Measurements from ENCODE around the gene CHCHD6. TPM values are rescaled to one million over a fixed set of nuclear protein-coding genes. Genes with fewer than 3 reads are reported as not detected.

The CHCHD6 gene
- polyA plus RNA-seq, 2 donors: 7.0 to 11.9 TPM

GRCh38 chr3:126732281-126733060, 28.4 kb downstream of the CHCHD6 start:
- H3K36me3 ChIP-seq (ENCODE audit: control insufficient read depth in 2 of 2, insufficient read depth in 2 of 2, low read length in 1 of 2): peaks cover 4 to 13% of the 10 kb centered on the region in 2 donors
- H3K27me3 ChIP-seq (ENCODE audit: control insufficient read depth in 1 of 2, insufficient read depth in 2 of 2, low read length in 2 of 2): no peaks in the 10 kb centered on the region
- H3K4me3 ChIP-seq (ENCODE audit: low read depth in 1 of 2, low read length in 2 of 2): no peak overlapping the region
- H3K9me3 ChIP-seq (ENCODE audit: control insufficient read depth in 2 of 2, insufficient read depth in 1 of 2, low read depth in 1 of 2, low read length in 1 of 2): no peaks in the 10 kb centered on the region
- H3K27ac ChIP-seq (ENCODE audit: low read depth in 2 of 2, low read length in 1 of 2): no peak overlapping the region
- no peaks in the 10 kb centered on the region for H3K4me1 ChIP-seq (ENCODE audit: control insufficient read depth in 2 of 2, insufficient read depth in 2 of 2, low read length in 1 of 2)
- WGBS, 2 donors: 81 to 83% methylated on average over 6 of the region's 6 CpGs

- H3K4me1 ChIP-seq (ENCODE audit: control insufficient read depth in 2 of 2, insufficient read depth in 2 of 2, low read length in 1 of 2): no peaks in the 10 kb centered on the region
- no peaks in the 10 kb centered on the region for H3K9me3 ChIP-seq (ENCODE audit: control insufficient read depth in 2 of 2, insufficient read depth in 1 of 2, low read depth in 1 of 2, low read length in 1 of 2)
- WGBS, 2 donors: 93 to 94% methylated on average over 5 of the region's 5 CpGs
- peaks cover 4 to 12% of the 10 kb centered on the region in 2 donors for H3K36me3 ChIP-seq (ENCODE audit: control insufficient read depth in 2 of 2, insufficient read depth in 2 of 2, low read length in 1 of 2)
- H3K27ac ChIP-seq (ENCODE audit: low read depth in 2 of 2, low read length in 1 of 2): no peak overlapping the region
- H3K27me3 ChIP-seq (ENCODE audit: control insufficient read depth in 1 of 2, insufficient read depth in 2 of 2, low read length in 2 of 2): no peaks in the 10 kb centered on the region
- no peak overlapping the region for H3K4me3 ChIP-seq (ENCODE audit: low read depth in 1 of 2, low read length in 2 of 2)
Observed at GRCh38 chr3:126733061-126733430, 29.0 kb downstream of the CHCHD6 start.

GRCh38 chr3:126734106-126734723, 30.2 kb downstream of the CHCHD6 start:
- Histone ChIP-seq H3K9me3 (ENCODE audit: control insufficient read depth in 2 of 2, insufficient read depth in 1 of 2, low read depth in 1 of 2, low read length in 1 of 2) (no peaks in the 10 kb centered on the region), H3K27ac (ENCODE audit: low read depth in 2 of 2, low read length in 1 of 2) (no peak overlapping the region), H3K36me3 (ENCODE audit: control insufficient read depth in 2 of 2, insufficient read depth in 2 of 2, low read length in 1 of 2) (peaks cover 4 to 10% of the 10 kb centered on the region in 2 donors), H3K4me3 (ENCODE audit: low read depth in 1 of 2, low read length in 2 of 2) (no peak overlapping the region), H3K27me3 (ENCODE audit: control insufficient read depth in 1 of 2, insufficient read depth in 2 of 2, low read length in 2 of 2) (no peaks in the 10 kb centered on the region), H3K4me1 (ENCODE audit: control insufficient read depth in 2 of 2, insufficient read depth in 2 of 2, low read length in 1 of 2) (no peaks in the 10 kb centered on the region)
- 86 to 87% methylated on average over 5 of the region's 5 CpGs for WGBS, 2 donors

- Histone ChIP-seq H3K36me3 (ENCODE audit: control insufficient read depth in 2 of 2, insufficient read depth in 2 of 2, low read length in 1 of 2) (peaks cover 4 to 10% of the 10 kb centered on the region in 2 donors), H3K27ac (ENCODE audit: low read depth in 2 of 2, low read length in 1 of 2) (no peak overlapping the region)
- WGBS, 2 donors: 93 to 94% methylated on average over 7 of the region's 7 CpGs
Observed at GRCh38 chr3:126737527-126737926, 33.5 kb downstream of the CHCHD6 start.

GRCh38 chr3:126742057-126742456, 38.0 kb downstream of the CHCHD6 start:
- WGBS, 2 donors: 94 to 96% methylated on average over 5 of the region's 5 CpGs
- Histone ChIP-seq H3K4me1 (ENCODE audit: control insufficient read depth in 2 of 2, insufficient read depth in 2 of 2, low read length in 1 of 2) (no peaks in the 10 kb centered on the region), H3K4me3 (ENCODE audit: low read depth in 1 of 2, low read length in 2 of 2) (no peak overlapping the region), H3K27me3 (ENCODE audit: control insufficient read depth in 1 of 2, insufficient read depth in 2 of 2, low read length in 2 of 2) (no peaks in the 10 kb centered on the region), H3K9me3 (ENCODE audit: control insufficient read depth in 2 of 2, insufficient read depth in 1 of 2, low read depth in 1 of 2, low read length in 1 of 2) (peaks cover 0 to 1% of the 10 kb centered on the region in 2 donors), H3K36me3 (ENCODE audit: control insufficient read depth in 2 of 2, insufficient read depth in 2 of 2, low read length in 1 of 2) (no peaks in the 10 kb centered on the region), H3K27ac (ENCODE audit: low read depth in 2 of 2, low read length in 1 of 2) (no peak overlapping the region)

More at GRCh38 chr3:126737527-126737926, 33.5 kb downstream of the CHCHD6 start:
- Histone ChIP-seq H3K9me3 (ENCODE audit: control insufficient read depth in 2 of 2, insufficient read depth in 1 of 2, low read depth in 1 of 2, low read length in 1 of 2) (peaks cover 0 to 1% of the 10 kb centered on the region in 2 donors), H3K4me3 (ENCODE audit: low read depth in 1 of 2, low read length in 2 of 2) (no peak overlapping the region), H3K27me3 (ENCODE audit: control insufficient read depth in 1 of 2, insufficient read depth in 2 of 2, low read length in 2 of 2) (no peaks in the 10 kb centered on the region), H3K4me1 (ENCODE audit: control insufficient read depth in 2 of 2, insufficient read depth in 2 of 2, low read length in 1 of 2) (no peaks in the 10 kb centered on the region)

- Histone ChIP-seq H3K4me3 (ENCODE audit: low read depth in 1 of 2, low read length in 2 of 2) (no peak overlapping the region), H3K9me3 (ENCODE audit: control insufficient read depth in 2 of 2, insufficient read depth in 1 of 2, low read depth in 1 of 2, low read length in 1 of 2) (peaks cover 0 to 1% of the 10 kb centered on the region in 2 donors), H3K27me3 (ENCODE audit: control insufficient read depth in 1 of 2, insufficient read depth in 2 of 2, low read length in 2 of 2) (no peaks in the 10 kb centered on the region), H3K27ac (ENCODE audit: low read depth in 2 of 2, low read length in 1 of 2) (no peak overlapping the region), H3K36me3 (ENCODE audit: control insufficient read depth in 2 of 2, insufficient read depth in 2 of 2, low read length in 1 of 2) (no peaks in the 10 kb centered on the region), H3K4me1 (ENCODE audit: control insufficient read depth in 2 of 2, insufficient read depth in 2 of 2, low read length in 1 of 2) (no peaks in the 10 kb centered on the region)
- 91 to 92% methylated on average over 5 of the region's 5 CpGs for WGBS, 2 donors
Observed at GRCh38 chr3:126743350-126743749, 39.3 kb downstream of the CHCHD6 start.

- H3K4me3 ChIP-seq (ENCODE audit: low read depth in 1 of 2, low read length in 2 of 2): no peak overlapping the region
- peaks cover 0 to 1% of the 10 kb centered on the region in 2 donors for H3K9me3 ChIP-seq (ENCODE audit: control insufficient read depth in 2 of 2, insufficient read depth in 1 of 2, low read depth in 1 of 2, low read length in 1 of 2)
- H3K4me1 ChIP-seq (ENCODE audit: control insufficient read depth in 2 of 2, insufficient read depth in 2 of 2, low read length in 1 of 2): no peaks in the 10 kb centered on the region
- no peaks in the 10 kb centered on the region for H3K27me3 ChIP-seq (ENCODE audit: control insufficient read depth in 1 of 2, insufficient read depth in 2 of 2, low read length in 2 of 2)
- 88 to 95% methylated on average over 5 of the region's 5 CpGs for WGBS, 2 donors
- H3K36me3 ChIP-seq (ENCODE audit: control insufficient read depth in 2 of 2, insufficient read depth in 2 of 2, low read length in 1 of 2): no peaks in the 10 kb centered on the region
- H3K27ac ChIP-seq (ENCODE audit: low read depth in 2 of 2, low read length in 1 of 2): no peak overlapping the region
Observed at GRCh38 chr3:126743781-126744180, 39.7 kb downstream of the CHCHD6 start.

- Histone ChIP-seq H3K9me3 (ENCODE audit: control insufficient read depth in 2 of 2, insufficient read depth in 1 of 2, low read depth in 1 of 2, low read length in 1 of 2) (no peaks in the 10 kb centered on the region), H3K4me1 (ENCODE audit: control insufficient read depth in 2 of 2, insufficient read depth in 2 of 2, low read length in 1 of 2) (no peaks in the 10 kb centered on the region), H3K27ac (ENCODE audit: low read depth in 2 of 2, low read length in 1 of 2) (no peak overlapping the region), H3K27me3 (ENCODE audit: control insufficient read depth in 1 of 2, insufficient read depth in 2 of 2, low read length in 2 of 2) (no peaks in the 10 kb centered on the region), H3K36me3 (ENCODE audit: control insufficient read depth in 2 of 2, insufficient read depth in 2 of 2, low read length in 1 of 2) (no peaks in the 10 kb centered on the region), H3K4me3 (ENCODE audit: low read depth in 1 of 2, low read length in 2 of 2) (no peak overlapping the region)
- WGBS, 2 donors: 83% methylated on average over 6 of the region's 6 CpGs
Observed at GRCh38 chr3:126745760-126746394, 41.8 kb downstream of the CHCHD6 start.

GRCh38 chr3:126746395-126747177, 42.5 kb downstream of the CHCHD6 start:
- 83 to 85% methylated on average over 18 of the region's 18 CpGs for WGBS, 2 donors
- no peak overlapping the region for H3K27ac ChIP-seq (ENCODE audit: low read depth in 2 of 2, low read length in 1 of 2)

More at GRCh38 chr3:126746395-126747177, 42.5 kb downstream of the CHCHD6 start:
- H3K27me3 ChIP-seq (ENCODE audit: control insufficient read depth in 1 of 2, insufficient read depth in 2 of 2, low read length in 2 of 2): no peaks in the 10 kb centered on the region
- no peaks in the 10 kb centered on the region for H3K9me3 ChIP-seq (ENCODE audit: control insufficient read depth in 2 of 2, insufficient read depth in 1 of 2, low read depth in 1 of 2, low read length in 1 of 2)
- H3K4me1 ChIP-seq (ENCODE audit: control insufficient read depth in 2 of 2, insufficient read depth in 2 of 2, low read length in 1 of 2): no peaks in the 10 kb centered on the region
- H3K4me3 ChIP-seq (ENCODE audit: low read depth in 1 of 2, low read length in 2 of 2): no peak overlapping the region
- H3K36me3 ChIP-seq (ENCODE audit: control insufficient read depth in 2 of 2, insufficient read depth in 2 of 2, low read length in 1 of 2): no peaks in the 10 kb centered on the region
